ENCODE measurements around the gene NIT2.
"Not testable (repeated sequence)": the region's sequence is repeated elsewhere in the genome, so short reads cannot be mapped to it uniquely, and the experiment has no call there.

Gene NIT2

DNA sequence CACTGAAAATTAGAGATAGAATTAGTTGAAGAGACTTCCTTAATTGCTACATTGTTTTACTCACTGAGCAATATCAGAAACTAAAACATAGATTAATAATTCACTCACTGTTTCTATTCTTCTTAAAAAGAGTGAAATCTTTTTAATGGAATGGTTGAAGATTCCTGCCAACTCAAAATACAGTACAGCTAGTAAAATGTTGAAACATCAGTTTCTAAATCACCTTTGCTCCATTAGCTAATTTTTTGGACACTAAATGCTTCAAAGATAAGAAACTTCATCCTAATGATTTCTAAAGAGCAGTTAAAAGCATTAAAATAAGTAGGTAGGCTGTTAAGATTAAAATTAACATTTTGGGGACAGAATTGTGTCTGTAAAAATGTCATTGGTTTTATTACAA lies 10.5 kb upstream of the NIT2 start:
- DNase-seq (ENCODE audit: extremely low spot score), result no peak
- CTCF ChIA-PET, result interaction anchor here (1.8 to 3.5 kb wide), 2 partner anchors 9 to 16 kb away, joined by 5 to 20 read pairs; no protein-coding TSS in a partner anchor
- POLR2A ChIA-PET, result no interaction called here
- TF ChIP-seq, protein P1, sequence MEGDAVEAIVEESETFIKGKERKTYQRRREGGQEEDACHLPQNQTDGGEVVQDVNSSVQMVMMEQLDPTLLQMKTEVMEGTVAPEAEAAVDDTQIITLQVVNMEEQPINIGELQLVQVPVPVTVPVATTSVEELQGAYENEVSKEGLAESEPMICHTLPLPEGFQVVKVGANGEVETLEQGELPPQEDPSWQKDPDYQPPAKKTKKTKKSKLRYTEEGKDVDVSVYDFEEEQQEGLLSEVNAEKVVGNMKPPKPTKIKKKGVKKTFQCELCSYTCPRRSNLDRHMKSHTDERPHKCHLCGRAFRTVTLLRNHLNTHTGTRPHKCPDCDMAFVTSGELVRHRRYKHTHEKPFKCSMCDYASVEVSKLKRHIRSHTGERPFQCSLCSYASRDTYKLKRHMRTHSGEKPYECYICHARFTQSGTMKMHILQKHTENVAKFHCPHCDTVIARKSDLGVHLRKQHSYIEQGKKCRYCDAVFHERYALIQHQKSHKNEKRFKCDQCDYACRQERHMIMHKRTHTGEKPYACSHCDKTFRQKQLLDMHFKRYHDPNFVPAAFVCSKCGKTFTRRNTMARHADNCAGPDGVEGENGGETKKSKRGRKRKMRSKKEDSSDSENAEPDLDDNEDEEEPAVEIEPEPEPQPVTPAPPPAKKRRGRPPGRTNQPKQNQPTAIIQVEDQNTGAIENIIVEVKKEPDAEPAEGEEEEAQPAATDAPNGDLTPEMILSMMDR (IDR thresholded peaks at IDR 0.05; ENCODE audit: control extremely low read depth, extremely low read depth, low read depth, missing control alignments), result no peak

GRCh38 chr3:100325827-100326226 lies 8.7 kb upstream of the NIT2 start:
- no peak for DNase-seq (ENCODE audit: extremely low spot score)
- CTCF ChIA-PET, result no interaction called here
- POLR2A ChIA-PET, result no interaction called here
- TF ChIP-seq, protein P1 (IDR thresholded peaks at IDR 0.05; ENCODE audit: control extremely low read depth, extremely low read depth, low read depth, missing control alignments), result no peak

- CTCF ChIA-PET; POLR2A ChIA-PET; DNase-seq (ENCODE audit: extremely low spot score): not testable (repeated sequence)
Measured at GRCh38 chr3:100327377-100327776, 7.2 kb upstream of the NIT2 start.

DNA sequence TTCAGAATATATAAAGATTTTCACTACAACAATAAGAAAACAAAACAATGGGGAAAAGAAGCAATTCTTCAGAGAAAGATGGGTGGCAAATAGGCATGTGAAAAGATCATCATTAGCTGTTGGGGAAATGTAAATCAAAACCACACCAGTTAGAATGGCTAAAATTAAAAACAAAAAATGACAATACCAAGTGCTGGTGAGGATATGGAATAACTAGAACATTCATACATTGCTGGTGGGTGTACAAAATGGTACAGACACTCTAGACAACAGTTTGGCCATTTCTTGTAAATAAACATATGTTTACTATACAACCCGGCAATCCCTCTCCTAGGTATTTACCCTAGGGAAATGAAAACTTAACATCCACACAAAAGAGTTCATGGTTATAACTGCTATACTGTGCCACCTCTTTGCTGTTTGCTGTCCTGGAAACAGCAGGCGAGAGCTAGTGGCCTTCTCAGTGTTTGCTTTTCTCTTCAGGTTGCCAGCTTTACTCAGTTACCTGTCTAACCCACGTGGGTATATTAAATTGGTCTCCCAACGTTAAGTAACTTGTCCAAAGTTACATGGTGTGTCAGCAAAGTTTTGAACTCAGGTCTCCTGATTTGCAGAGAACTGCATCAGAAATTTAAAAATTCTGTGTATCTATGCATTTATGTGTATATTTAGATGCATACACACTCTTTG lies 4.6 kb upstream of the NIT2 start:
- TF ChIP-seq, protein P1 (IDR thresholded peaks at IDR 0.05; ENCODE audit: control extremely low read depth, extremely low read depth, low read depth, missing control alignments), result no peak
- ChIA-PET CTCF (interaction anchor here (2.4 kb wide), 1 partner anchor 13 kb away, joined by 12 read pairs; no protein-coding TSS in a partner anchor), POLR2A (no interaction called here)
- no peak for DNase-seq (ENCODE audit: extremely low spot score)

- TF ChIP-seq, protein P1 (IDR thresholded peaks at IDR 0.05; ENCODE audit: control extremely low read depth, extremely low read depth, low read depth, missing control alignments), result no peak
- POLR2A ChIA-PET, result no interaction called here
- CTCF ChIA-PET, result interaction anchor here (1.4 to 2.4 kb wide), 2 partner anchors 14 to 380 kb away, joined by 3 to 12 read pairs; no protein-coding TSS in a partner anchor
- no peak for DNase-seq (ENCODE audit: extremely low spot score)
Measured at GRCh38 chr3:100330651-100331050, 3.9 kb upstream of the NIT2 start.

DNA sequence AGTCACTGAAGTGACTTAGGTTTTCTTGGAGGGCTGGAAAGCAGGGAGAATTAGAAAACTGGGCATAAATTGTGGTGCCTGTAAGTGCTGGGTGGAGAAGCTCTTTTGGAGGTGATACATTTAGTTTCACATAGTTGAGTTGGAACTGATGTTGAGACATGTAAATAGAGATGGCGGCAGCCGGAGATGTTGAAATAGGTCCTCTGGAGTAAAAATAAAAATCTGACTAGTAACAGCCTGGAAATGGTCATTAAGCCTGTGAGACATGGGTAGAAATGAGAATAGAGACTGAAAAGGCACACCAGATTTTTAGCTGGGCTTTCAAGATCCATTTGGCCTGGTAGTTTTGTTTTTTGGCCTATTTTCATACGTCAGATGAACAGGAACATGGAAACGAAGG lies 2.9 kb upstream of the NIT2 start:
- TF ChIP-seq, protein P1 (IDR thresholded peaks at IDR 0.05; ENCODE audit: control extremely low read depth, extremely low read depth, low read depth, missing control alignments), result no peak
- ChIA-PET CTCF (interaction anchor here (0.9 to 3.2 kb wide), 5 partner anchors 9 to 379 kb away, joined by 3 to 20 read pairs (median 4); no protein-coding TSS in a partner anchor), POLR2A (no interaction called here)
- no peak for DNase-seq (ENCODE audit: extremely low spot score)

DNA sequence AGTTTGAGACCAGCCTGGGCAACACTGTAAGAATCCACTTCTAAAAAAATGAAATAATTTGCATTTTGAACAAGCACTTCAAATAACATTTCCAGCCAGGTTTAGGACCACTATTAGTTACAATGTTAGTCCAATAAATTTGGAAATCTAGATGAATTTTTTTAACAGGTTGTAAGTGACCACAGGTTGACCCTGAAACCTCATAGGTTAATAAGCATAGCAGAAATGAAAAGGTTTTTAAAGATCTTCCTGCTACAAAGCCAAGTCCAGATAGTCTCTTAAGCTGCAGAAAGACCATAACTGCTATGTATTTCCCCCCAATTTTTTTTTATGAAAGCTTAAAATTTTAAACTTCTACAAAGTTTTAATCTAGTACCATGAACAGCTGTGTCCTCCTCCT lies 1.5 kb upstream of the NIT2 start:
- TF ChIP-seq, protein P1 (IDR thresholded peaks at IDR 0.05; ENCODE audit: control extremely low read depth, extremely low read depth, low read depth, missing control alignments), result no peak
- ChIA-PET POLR2A (interaction anchor here (0.6 kb wide), 1 partner anchor 1241 kb away, joined by 3 read pairs; the partner anchor contains the start of gene PCNP), CTCF (interaction anchor here (1.2 to 3.2 kb wide), 5 partner anchors 10 to 501 kb away, joined by 4 to 20 read pairs (median 7); no protein-coding TSS in a partner anchor)
- DNase-seq (ENCODE audit: extremely low spot score), result no peak

All from GM10248 (cell line).